ENCODE results near the gene EXTL2.
A peak's percentile ranks its signal among the peaks of the same experiment; 100 is the strongest.
"Not testable (repeated sequence)": the region's sequence is repeated elsewhere in the genome, so short reads cannot be mapped to it uniquely, and the experiment has no call there.

EXTL2 gene

GRCh38 chr1:100896481-100896982 lies 1.9 kb upstream of the EXTL2 start:
- peak; percentile 79 to 87 for DNase-seq

GRCh38 chr1:100895540-100896480 lies 1.2 kb upstream of the EXTL2 start, which contains the start of gene SLC30A7:
Gene SLC30A7 (plus strand): TSS chr1:100896090. CDS start chr1:100896263, 173 bp downstream.
- peak; percentile 96 to 97 for DNase-seq

- no peak for DNase-seq
Observed at GRCh38 chr1:100893718-100894117, 924 bp downstream of the EXTL2 start.

GRCh38 chr1:100892554-100892953 lies 2.1 kb downstream of the EXTL2 start:
- DNase-seq, result no peak

GRCh38 chr1:100891380-100891779 lies 3.3 kb downstream of the EXTL2 start:
- no peak for DNase-seq

- not testable (repeated sequence) for DNase-seq
Observed at GRCh38 chr1:100889869-100890482, 4.7 kb downstream of the EXTL2 start.

GRCh38 chr1:100889007-100889406 lies 5.6 kb downstream of the EXTL2 start:
- DNase-seq, result not testable (repeated sequence)

- DNase-seq, result no peak
Observed at GRCh38 chr1:100883963-100884362, 10.7 kb downstream of the EXTL2 start.

GRCh38 chr1:100882698-100883097 lies 11.9 kb downstream of the EXTL2 start:
- no peak for DNase-seq

- DNase-seq, result no peak
Observed at GRCh38 chr1:100881687-100882086, 13.0 kb downstream of the EXTL2 start.

- no peak for DNase-seq
Observed at GRCh38 chr1:100879422-100879821, 15.2 kb downstream of the EXTL2 start.

GRCh38 chr1:100876291-100876690 lies 18.4 kb downstream of the EXTL2 start:
- DNase-seq, result no peak

GRCh38 chr1:100875228-100875627 lies 19.4 kb downstream of the EXTL2 start:
- no peak for DNase-seq

- no peak for DNase-seq
Observed at GRCh38 chr1:100874433-100874832, 20.2 kb downstream of the EXTL2 start.

GRCh38 chr1:100869996-100870395 lies 24.6 kb downstream of the EXTL2 start:
- no peak for DNase-seq

- DNase-seq, result peak in 1 of 2 donors; percentile 62
Observed at GRCh38 chr1:100868364-100868995, 26.2 kb downstream of the EXTL2 start.

- DNase-seq, result no peak
Observed at GRCh38 chr1:100866901-100867206, 27.8 kb downstream of the EXTL2 start.

- DNase-seq, result peak in 1 of 2 donors; percentile 49
Observed at GRCh38 chr1:100866041-100866900, 28.4 kb downstream of the EXTL2 start.

GRCh38 chr1:100862591-100862990 lies 32.1 kb downstream of the EXTL2 start:
- no peak for DNase-seq

GRCh38 chr1:100861379-100861778 lies 33.3 kb downstream of the EXTL2 start:
- DNase-seq, result no peak

- no peak for DNase-seq
Observed at GRCh38 chr1:100860397-100860991, 34.1 kb downstream of the EXTL2 start.

GRCh38 chr1:100855116-100855515 lies 39.5 kb downstream of the EXTL2 start:
- DNase-seq, result not testable (repeated sequence)
